GM21717 (cell line): Measurements from ENCODE around the gene CCDC59.

Experiments
- ATAC-seq: cut with Tn5 transposase; IDR thresholded peaks from one replicate; pipeline ENCODE4 v1.9.1; 2021; ENCODE audit warnings: mild to moderate bottlenecking, moderate library complexity; ENCODE audit not compliant: unreplicated experiment

CCDC59 gene

GRCh38 chr12:82319276-82319675 is 38.9 kb downstream of the CCDC59 start:
- ATAC-seq, result no peak

GRCh38 chr12:82314406-82314892 is 43.7 kb downstream of the CCDC59 start:
- no peak for ATAC-seq
